Cerebellar cortex (tissue), 1 donor: Measurements from ENCODE around the gene ATXN7.

ENCODE experiments used
- DNase-seq: peaks from one replicate; pipeline ENCODE4 v3.0.0-alpha.2; 2015; ENCODE audit warnings: low spot score

Gene ATXN7

GRCh38 chr3:63863150-63864007 is at the start of gene ATXN7, which contains the start of gene THOC7:
ATXN7 (plus strand) TSS chr3:63863867; CDS start chr3:63912599, 48,732 bp downstream.
THOC7 (minus strand) TSS chr3:63863805; CDS start chr3:63863790, 15 bp downstream.
- peak; percentile 54 for DNase-seq

GRCh38 chr3:63814237-63814636 is 49.4 kb upstream of the ATXN7 start:
- DNase-seq = no peak

- DNase-seq = no peak
Measured at GRCh38 chr3:63817225-63817624, 46.4 kb upstream of the ATXN7 start.

- DNase-seq = peak; percentile 79
Measured at GRCh38 chr3:63818282-63819150, 45.2 kb upstream of the ATXN7 start.

- DNase-seq = no peak
Measured at GRCh38 chr3:63819151-63819398, 44.6 kb upstream of the ATXN7 start, which contains the start of gene C3orf49. C3orf49 (plus strand) TSS chr3:63819299; CDS start chr3:63819472, 173 bp downstream.

GRCh38 chr3:63824309-63824708 is 39.4 kb upstream of the ATXN7 start:
- DNase-seq = no peak

- no peak for DNase-seq
Measured at GRCh38 chr3:63830526-63830925, 33.1 kb upstream of the ATXN7 start.

- DNase-seq = no peak
Measured at GRCh38 chr3:63832395-63832794, 31.3 kb upstream of the ATXN7 start.

GRCh38 chr3:63841704-63842103 is 22.0 kb upstream of the ATXN7 start:
- DNase-seq = no peak

GRCh38 chr3:63842127-63842526 is 21.5 kb upstream of the ATXN7 start:
- no peak for DNase-seq

- DNase-seq = no peak
Measured at GRCh38 chr3:63845215-63845614, 18.5 kb upstream of the ATXN7 start.

- DNase-seq = no peak
Measured at GRCh38 chr3:63847718-63848450, 15.8 kb upstream of the ATXN7 start.

- no peak for DNase-seq
Measured at GRCh38 chr3:63849175-63849574, 14.5 kb upstream of the ATXN7 start.

- DNase-seq = no peak
Measured at GRCh38 chr3:63851287-63851686, 12.4 kb upstream of the ATXN7 start.

- DNase-seq = no peak
Measured at GRCh38 chr3:63853106-63853505, 10.6 kb upstream of the ATXN7 start.

- DNase-seq = peak; percentile 24
Measured at GRCh38 chr3:63855333-63855940, 8.2 kb upstream of the ATXN7 start.

GRCh38 chr3:63857311-63857710 is 6.4 kb upstream of the ATXN7 start:
- no peak for DNase-seq

- no peak for DNase-seq
Measured at GRCh38 chr3:63860776-63861175, 2.9 kb upstream of the ATXN7 start.

- DNase-seq = no peak
Measured at GRCh38 chr3:63861306-63861705, 2.4 kb upstream of the ATXN7 start.

GRCh38 chr3:63862804-63863149 is 890 bp upstream of the ATXN7 start:
- no peak for DNase-seq

GRCh38 chr3:63864008-63864964 is 619 bp downstream of the ATXN7 start:
- DNase-seq = peak; percentile 22
